HG03097 (cell line): Measurements from ENCODE around the gene M1AP.

ENCODE experiments used
- ATAC-seq: cut with Tn5 transposase; IDR thresholded peaks from one replicate; pipeline ENCODE4 v1.9.1; 2021; ENCODE audit not compliant: unreplicated experiment, low FRiP score

M1AP gene

GRCh38 chr2:74551530-74551929 is 96.6 kb downstream of the M1AP start:
- ATAC-seq: no peak

- no peak for ATAC-seq
These were observed 97.9 kb downstream of the M1AP start for GRCh38 chr2:74550231-74550630.

GRCh38 chr2:74548900-74549826 is 99.0 kb downstream of the M1AP start:
- no peak for ATAC-seq

- ATAC-seq: no peak
These were observed 99.7 kb downstream of the M1AP start for GRCh38 chr2:74548285-74548899.

GRCh38 chr2:74546004-74546403 is 102.1 kb downstream of the M1AP start:
- no peak for ATAC-seq

GRCh38 chr2:74544634-74545033 is 103.5 kb downstream of the M1AP start:
- no peak for ATAC-seq

GRCh38 chr2:74542978-74543377 is 105.2 kb downstream of the M1AP start:
- ATAC-seq: no peak

- no peak for ATAC-seq
These were observed 107.8 kb downstream of the M1AP start for GRCh38 chr2:74540291-74540690.

GRCh38 chr2:74538881-74539339 is 109.2 kb downstream of the M1AP start:
- ATAC-seq: no peak

- no peak for ATAC-seq
These were observed 111.0 kb downstream of the M1AP start for GRCh38 chr2:74537140-74537539.

GRCh38 chr2:74536166-74536950 is 111.8 kb downstream of the M1AP start:
- ATAC-seq: no peak

GRCh38 chr2:74535440-74535965 is 112.6 kb downstream of the M1AP start:
- no peak for ATAC-seq

- ATAC-seq: no peak
These were observed 113.7 kb downstream of the M1AP start for GRCh38 chr2:74534411-74534810.

GRCh38 chr2:74533464-74533863 is 114.7 kb downstream of the M1AP start:
- ATAC-seq: no peak

- ATAC-seq: no peak
These were observed 115.9 kb downstream of the M1AP start for GRCh38 chr2:74532222-74532621.

GRCh38 chr2:74531666-74532065 is 116.5 kb downstream of the M1AP start:
- no peak for ATAC-seq

- peak; percentile 27 for ATAC-seq
These were observed 117.6 kb downstream of the M1AP start for GRCh38 chr2:74530239-74531187.

GRCh38 chr2:74529357-74530238 is 118.5 kb downstream of the M1AP start, which contains the start of the genes AUP1 and HTRA2:
Gene AUP1, minus strand, starts transcription at chr2:74529706. Its CDS starts 77 bp downstream, at chr2:74529629.
Gene HTRA2, plus strand, starts transcription at chr2:74529933. Its CDS starts 74 bp downstream, at chr2:74530007.
- peak; percentile 70 for ATAC-seq
